ENCODE data around the gene FCRL5.
"Not testable (repeated sequence)": the region's sequence is repeated elsewhere in the genome, so short reads cannot be mapped to it uniquely, and the experiment has no call there.

FCRL5 gene

DNA sequence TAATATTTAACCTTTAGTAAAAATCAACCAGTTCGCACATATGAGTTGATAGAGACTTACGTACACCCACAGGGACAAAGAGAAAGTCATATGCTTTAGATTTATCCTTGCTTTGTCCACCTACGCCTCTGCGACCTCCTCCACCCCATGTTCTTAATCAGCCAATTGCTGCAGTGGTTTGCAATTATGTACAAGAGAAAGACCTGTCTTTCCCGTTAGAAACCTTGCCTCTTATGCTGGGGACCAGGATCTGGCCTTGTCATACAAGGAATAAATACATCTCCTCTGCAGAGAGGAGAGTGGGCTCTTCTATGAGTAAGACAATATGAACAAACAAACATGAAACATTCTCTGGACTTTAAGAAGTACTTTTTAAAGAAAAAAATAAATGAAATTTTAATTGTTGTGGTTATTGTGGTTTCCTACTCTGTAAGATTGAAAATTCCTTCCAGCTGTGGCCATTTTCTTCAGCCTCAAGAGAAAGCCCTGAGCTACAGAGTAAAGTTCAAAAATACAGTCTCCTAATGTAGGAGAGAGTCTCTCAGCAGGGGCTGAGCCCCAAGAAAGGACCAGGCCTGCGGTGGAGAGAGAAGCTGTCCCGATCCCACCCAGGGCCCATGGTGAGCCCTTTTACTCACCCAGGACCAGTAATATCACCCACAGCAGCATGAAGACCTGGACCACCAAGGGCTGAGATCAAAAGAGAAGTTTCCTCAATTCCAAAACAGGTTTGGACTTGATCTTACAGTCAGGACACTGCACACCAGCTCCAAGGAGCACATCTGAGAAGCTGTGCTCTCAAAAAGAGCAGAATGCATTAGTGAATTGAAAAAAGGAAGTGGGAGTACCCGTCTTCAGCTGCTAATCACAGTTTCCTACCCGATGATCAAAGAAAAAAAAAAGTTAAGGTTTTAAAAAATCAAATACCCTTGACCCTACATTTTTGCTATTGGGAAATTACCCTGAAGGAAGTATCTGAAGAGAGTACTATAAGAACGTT, at the start of gene FCRL5:
Gene FCRL5, minus strand, starts transcription at position 822 of the 1,000 bp plus-strand sequence. Its CDS starts 153 bp downstream, at position 669.
- no peak for DNase-seq

DNA sequence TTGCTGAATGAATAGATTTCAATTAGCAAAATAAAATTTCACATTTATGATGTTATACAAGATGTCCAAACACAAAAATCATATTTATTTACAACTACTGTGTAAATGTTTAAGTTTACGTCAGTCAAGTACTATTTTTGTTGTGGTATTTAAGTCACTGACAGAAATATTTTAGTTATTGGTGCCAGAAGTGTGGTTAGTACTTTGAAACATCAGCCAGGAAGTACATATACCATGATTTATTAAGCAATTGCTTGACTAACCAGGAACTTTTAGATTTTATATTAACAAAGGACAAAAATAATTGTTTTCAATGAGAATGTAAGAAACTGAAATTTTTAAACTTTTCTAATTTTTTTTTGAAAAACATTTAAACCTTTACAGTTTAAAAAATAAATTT, 47.9 kb upstream of the FCRL5 start:
- no peak for DNase-seq

DNA sequence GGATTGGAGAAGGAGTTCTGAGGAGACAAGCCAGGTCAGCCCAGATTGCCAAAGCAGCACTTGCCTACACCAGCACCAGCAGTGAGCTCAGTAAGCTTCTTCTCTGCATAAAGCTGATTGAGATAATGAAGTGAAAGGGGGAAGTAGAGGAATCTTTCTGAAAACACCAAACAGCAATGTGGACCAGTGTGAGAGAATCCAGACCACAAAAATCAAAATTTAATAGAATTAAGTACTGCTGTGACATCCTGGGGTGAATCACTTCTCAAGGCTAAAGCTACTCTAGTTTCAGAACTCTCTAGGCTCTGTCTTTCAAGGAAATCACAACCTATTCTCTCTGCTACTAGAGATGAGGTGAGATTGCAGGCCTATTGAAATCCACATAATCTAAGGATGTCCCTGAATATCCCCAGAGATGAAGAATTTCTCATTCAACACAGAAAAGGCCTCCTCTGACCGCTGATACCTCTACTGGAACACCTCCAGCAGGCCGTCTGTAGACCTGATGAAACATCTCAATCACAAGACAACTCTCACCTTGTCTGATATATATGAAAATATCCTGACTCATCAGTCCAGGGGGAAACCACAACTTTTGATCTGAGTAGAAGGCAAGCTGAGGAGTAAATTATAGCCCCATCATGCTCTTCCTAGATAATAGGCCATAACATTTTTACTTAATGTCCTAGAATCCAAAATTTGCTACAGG, 45.8 kb upstream of the FCRL5 start, which contains the start of gene FCRL4:
Gene FCRL4, minus strand, starts transcription at position 127 of the 709 bp plus-strand sequence. CDS start 141 bp downstream, outside the sequence.
- no peak for DNase-seq

DNA sequence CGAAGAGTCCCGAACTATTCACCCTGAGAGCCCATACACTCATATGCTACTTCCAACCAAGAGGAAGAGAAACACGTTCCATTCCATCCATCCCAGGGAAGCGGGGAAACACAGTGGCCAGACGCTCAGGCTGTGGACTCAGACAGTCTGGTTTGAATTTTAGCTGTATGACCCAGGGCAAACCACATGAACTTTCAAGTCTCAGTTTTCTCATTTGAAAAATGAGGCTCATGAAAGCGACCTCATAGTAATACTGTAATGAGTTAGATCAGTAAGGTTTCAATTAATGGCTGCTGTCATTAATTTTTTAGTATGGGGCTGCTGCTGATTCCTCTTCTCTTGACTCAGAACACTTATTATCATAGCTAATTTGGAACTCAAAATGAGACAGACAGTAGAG, 44.1 kb upstream of the FCRL5 start:
- DNase-seq: no peak

DNA sequence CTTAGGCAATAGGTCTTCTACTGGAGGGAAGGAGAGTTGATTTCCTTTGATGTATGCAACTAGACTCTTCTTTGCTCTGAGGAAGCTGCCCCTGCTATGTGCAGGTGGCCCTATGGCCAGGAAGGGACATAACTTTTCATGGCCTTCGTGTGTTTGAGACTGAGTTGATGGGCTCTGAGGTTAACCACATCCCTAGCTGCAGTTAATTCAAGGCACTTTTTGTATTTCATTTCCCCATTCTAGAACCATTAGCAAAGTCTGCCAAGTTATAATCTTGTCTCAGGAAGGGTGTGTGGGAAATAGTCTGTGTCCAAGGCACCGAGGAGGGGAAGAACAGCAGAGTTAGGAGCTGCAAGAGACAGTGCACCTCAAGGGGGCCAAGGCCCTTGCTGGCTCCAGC, 43.0 kb upstream of the FCRL5 start:
- no peak for DNase-seq

DNA sequence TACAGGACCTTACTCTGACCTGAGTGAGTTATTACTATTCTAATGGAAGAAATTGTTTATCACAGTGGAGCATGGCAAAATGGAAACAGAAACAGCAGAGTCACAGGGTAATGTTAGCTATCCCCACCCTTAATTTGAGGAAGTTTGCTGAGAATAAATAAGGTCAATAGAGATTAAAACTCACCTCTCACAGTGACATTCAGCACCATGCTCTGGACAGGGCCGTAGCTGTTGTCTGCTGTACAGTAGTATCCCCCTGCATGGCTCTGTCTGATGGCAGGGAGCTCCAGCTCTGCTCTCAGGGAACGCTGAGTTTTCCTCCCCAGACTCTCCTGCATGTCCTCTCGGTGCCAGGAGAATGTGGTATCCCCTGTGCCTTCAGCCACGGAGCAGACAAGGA, 33.7 kb upstream of the FCRL5 start:
- DNase-seq: no peak

DNA sequence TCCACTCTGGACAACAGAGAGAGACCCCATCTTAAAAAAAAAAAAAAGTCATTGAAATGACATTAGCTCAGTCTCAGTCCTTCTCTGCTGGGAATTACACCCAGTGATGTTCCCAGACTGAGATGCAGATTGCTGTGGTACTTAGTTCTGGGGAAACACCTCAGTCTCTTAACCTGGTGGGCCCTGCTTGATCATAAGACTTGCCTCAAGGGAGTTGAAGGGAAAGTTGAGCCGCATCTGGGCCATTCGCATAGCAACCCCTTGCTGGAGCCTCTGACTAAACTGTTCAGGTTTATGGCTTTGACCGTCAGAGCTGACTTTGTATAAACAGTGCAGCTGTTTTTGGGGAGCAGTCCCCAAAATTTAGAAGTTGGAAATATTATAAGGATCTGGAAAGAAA, 32.2 kb upstream of the FCRL5 start:
- DNase-seq: no peak

DNA sequence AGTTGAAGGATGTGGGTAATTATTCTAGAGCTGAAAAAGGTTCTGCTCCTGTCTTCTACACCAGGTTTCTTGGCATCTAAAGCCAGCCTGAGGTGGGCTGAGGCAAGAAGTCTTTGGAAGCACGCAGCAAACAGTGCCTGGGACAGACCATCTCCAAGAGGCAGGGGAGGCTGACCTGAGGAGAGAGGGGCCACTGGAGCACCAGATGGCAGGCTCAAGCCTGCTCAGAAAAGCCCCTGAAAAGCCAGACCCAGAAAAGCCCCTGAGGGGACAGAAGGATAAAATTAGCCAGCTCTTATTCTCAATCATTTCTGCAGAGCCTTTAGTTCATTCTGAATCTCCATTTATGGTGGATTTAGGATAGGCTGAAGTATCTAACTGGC, 28.5 kb upstream of the FCRL5 start:
- DNase-seq: no peak

DNA sequence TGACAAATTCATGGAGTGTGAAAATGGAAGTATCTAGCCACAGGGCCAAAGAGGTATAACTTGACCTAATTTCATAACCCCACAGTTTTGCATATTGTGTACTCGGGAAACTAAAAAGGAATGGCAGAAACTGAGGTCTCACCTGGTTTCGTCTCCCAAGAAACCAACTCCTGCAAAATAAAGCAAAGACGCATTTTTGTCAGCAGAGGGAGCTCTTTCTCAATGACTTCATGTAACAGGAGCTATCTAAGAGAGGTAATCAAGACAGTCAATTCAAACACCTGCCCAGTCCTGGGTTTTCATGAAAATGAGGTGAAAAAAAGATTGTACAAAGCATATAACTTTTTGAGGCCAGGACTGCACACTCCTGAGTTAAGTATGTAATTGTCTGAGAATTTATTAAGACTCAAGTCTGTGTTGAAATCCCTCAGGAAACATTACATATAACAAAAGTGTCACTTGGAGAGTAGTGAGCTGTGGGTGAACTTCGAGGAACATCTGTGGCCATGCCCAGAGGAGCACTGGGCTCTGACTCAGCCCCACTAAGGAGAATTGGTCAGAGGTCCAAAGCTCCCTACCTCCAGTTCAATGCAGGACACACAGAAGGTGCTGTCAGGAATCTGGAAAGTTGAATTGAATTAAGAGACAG, 28.0 kb upstream of the FCRL5 start:
- DNase-seq: no peak

DNA sequence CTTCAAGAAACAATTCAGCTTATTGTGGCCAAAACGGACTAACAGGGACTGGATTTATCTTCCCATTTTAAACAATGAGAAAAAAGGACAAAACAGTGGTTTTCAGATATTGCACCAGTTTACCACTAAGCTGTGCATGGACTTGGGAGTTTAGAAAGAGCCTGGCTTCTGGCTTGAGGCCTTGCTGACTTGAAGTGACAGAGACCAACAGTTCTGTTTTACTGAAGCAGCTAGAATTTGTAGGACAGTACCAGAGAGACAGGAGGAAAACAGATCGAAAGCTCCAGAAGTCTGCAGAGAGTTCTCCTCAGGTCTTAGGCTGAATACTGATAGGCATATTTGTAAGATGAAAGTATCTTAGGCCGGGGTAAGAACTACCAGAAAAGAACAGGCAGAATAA, 25.1 kb upstream of the FCRL5 start:
- DNase-seq: no peak

DNA sequence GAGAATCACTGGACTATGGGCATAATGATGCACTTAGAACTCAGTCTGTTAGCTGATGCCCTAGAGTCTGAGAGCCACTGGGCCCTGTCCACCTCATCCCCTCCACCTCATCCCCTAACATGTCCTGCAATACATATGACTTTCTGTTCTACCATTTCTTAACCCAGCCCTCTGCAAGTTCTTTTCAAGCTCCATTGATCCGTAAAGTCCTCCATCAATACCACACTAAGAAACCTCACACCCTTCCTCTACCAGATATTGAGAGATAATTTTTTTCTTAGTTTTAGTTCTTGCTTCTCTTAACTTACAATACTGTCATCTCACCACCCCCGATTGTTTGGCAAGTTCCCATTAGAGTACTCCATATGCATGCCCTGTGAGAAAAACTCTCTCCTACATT, 23.4 kb upstream of the FCRL5 start:
- no peak for DNase-seq

DNA sequence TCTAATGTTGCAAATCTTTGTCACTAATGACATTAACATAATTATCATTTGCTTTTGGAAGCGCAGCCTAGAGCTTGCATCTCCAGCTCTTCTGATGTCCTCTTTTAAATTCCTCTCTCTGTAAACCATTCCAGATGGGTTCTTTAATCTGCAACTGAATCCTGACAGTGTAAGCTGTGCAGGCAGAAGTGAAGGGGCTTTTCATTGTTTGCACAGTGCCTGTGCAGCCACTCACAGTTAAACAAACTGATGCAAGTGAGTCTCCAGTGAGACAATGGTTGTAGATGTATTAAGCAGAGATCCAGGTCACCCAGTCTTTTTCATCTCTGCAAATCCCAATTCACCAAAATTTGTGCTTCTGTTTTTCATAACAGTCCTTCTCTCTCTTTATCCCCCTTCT, 22.5 kb upstream of the FCRL5 start:
- no peak for DNase-seq

DNA sequence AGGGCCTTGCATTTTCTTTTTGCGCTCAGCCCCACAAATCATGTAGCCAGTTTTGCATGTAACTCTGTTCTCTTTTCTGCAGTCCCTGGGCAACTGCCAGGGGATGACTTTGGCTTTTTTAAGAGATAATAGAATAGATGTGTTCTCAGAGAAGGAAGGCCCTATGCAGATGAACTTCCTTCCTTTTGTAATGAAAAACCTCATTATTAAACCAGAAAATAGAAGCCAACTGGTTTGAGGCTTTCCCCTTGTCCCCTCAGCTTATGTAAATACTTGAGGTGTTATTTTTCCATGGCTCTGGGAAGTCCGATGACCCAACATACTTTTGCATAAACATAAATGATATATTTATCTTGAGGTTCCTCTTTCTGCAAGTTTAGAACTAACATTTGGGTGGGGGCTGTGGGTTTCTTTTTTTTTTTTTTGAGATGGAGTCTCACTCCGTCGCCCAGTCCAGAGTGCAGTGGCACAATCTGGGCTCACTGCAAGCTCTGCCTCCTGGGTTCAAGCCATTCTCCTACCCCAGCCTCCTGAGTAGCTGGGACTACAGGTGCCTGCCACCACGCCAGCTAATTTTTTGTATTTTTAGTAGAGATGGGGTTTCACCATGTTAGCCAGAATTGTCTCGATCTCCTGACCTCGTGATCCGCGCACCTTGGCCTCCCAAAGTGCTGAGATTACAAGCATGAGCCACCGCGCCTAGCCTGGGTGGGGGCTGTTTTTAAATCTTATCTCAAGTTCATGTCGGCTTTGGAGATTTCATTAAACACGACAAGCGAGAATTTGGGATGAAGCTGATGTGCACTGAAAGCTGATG, 14.4 kb upstream of the FCRL5 start:
- no peak for DNase-seq

DNA sequence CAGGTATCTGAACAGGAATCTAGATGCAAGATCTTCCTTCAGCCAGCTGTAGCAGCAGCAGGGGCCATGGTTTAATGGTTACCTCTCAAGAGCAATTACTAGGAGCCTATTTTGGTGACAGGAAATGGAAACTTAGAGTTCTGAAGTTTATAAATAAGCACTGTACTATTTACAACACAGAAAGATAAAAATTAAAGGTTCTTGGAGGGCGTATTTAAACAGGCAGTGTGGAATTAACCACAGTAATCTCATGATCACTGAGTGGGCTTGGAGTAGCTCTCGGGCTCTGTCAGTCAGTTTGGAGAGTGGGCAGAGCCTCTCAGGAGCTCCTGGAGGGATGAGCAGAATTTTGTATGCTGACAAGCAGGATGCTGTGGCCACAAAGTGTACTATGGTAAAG, 10.2 kb upstream of the FCRL5 start:
- no peak for DNase-seq

DNA sequence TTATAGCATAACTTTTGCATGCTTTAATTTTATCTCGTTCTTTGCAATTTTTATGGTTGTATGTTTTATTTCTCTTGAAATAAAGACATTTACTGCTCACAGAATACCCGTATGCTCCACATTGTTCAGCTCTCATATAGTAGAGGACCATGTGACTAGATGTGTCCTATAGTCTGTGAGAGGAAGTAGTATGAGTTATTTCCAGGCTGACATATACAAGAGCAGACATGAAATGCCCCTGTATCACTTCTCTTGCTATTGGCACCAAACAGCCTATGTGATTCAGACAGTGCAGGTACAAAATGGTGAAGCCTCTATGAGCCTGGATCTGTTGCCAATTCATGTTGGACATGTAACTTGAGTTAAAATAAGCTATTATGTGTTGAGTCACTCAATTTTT, 5.8 kb upstream of the FCRL5 start:
- DNase-seq: no peak

DNA sequence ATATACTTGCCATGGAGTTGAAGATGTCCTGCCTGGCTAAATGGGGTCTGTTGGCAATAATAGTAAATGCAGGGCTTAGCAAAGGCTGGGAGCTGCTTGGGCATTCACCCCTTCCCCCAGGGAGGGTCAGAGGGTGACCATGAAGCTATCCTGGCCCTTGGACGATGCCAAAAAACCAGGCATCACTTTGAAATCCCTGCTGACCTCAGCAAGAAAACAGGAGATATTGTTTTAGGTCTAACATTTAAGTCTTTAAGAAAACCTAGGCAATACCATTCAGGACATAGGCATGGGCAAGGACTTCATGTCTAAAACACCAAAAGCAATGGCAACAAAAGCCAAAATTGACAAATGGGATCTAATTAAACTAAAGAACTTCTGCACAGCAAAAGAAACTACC, 4.2 kb downstream of the FCRL5 start:
- not testable (repeated sequence) for DNase-seq

DNA sequence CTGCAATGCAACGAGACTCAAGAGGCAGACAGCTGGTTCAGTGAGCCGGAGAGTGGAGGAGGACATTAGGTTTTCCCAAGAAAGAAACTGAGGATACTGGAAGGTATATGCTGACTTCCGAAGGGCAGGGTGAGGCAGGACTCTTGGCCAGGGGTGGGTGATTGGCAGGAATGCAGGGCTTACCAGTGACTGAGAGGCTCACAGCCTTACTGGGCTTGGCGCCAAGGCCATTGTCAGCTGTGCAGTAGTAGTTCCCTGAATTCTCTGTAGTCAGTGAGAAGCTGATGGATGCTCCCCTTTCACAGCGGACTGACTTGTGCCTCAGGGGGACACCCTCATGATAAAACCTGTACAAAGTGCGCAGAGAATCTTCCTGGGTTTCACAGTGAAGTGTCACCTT, 9.6 kb downstream of the FCRL5 start:
- DNase-seq: no peak

DNA sequence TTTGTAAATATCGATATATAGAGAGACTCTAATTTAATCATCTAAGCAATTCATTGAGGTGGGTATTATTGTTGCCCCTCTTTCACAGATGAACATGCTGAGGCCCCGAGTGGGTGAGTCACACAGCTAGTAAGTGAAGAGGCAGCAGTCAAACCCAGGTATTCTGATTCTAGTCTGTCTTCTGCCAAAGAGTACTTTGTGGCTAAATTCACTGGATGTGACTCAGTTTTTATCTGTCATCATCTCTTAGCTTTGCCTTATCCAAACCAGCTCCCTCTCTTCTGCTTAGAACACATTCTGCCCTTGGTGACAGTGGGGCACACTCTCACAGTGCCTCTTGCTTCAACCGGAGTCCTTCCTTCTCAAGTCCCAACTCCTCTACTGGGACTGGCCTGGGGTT, 11.5 kb downstream of the FCRL5 start:
- DNase-seq: no peak

DNA sequence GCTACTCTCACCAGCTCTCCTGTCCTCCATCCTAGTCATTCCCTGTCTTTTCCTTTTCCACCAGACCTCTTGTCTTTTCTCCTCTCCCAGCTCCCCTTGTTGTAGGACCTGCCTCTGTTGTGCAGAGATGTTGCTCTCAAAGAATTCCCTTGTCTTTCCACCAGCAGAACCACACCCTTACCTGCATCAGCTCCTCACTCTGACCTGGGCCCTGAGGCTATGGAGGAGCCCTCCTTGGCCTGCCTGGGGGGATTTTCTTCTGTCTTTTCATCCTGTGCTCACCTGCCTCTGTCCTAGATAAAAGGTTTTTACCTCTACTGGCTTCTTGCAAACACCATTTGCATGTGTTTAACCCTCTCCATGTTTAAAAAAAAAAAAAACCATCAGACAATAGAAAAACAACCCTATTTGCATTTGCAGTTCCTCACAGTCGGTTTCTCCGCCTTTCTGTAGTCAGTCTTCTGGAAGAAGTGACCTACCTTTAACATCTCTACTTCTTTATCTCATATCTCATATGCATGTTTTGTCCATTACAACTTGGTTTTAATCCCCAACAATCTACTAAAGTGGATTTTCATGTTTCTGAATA, 12.1 kb downstream of the FCRL5 start:
- DNase-seq: no peak

DNA sequence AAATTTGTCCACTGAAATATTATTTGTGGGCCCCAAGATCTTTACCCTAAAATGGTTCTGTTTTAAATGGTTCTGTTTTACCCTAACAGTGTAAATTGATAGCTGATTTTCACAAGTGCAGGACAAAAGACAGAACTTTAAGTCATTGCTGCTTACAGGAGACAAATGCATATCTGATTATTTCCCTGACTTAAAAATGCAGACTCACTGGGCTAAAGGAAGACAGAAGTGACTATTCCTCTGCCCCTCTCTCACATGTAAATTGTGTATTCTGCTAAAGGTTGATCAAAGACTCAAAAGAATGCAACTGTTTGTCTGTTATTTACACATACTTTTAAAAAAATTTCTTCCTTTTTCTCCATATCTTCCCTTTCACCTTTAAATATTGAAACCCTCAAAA, 12.7 kb downstream of the FCRL5 start:
- no peak for DNase-seq

DNA sequence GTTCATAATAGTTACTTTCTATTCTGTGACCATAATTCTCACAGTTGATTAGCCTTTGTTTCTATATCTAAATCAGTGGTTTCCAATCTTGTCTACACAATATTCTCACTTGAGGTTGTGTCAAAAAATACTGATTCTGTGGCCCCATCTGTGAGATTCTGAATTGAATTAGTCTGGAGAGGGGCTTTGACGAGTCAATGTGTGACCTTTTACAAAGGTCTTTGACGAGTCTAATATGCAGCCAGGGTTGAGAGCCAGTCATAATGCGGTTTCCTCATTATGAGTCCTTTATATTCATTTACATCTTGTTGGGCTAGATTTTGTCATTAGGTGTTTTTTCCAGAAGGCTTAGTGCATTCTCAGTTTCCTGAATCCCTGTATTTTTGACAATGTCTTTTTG, 19.7 kb downstream of the FCRL5 start:
- DNase-seq: no peak

DNA sequence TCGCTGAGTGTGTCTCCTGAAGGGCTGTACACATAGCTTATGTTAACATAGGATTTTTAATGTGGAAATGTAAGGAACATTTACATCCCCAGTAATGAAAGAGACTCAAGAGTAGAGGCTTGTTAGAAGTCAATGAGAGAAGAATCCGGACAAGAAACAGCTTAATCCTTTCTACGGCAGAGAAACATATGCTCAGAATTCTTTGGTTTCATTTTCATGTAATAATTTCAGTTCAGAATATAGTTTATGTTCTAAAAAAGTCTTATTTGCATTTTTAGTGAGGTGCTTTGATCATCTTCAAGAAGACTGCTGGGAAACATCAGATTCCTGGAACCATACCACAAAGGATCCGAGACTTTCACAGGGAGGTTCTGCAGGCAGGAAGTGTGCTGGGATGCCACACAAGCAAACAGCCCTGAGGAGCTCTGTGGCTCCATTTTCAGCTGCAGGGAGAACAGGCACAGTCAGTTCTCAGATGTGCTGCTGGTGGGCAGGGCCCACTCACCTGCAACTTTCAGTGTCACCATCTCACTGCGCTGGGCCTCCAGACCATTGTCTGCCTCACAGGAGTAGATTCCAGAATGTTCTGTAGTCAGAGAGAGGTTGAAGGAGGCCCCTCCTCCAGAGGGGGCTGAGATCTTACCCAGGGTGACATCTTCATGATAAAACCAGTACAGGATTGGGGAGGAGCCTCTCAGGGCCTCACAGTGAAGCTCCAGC, 28.4 kb downstream of the FCRL5 start:
- DNase-seq: no peak

Data from NCI-H1436 treated with DMSO at 0.1 percent for 48 hours (cell line).